GM04503 (cell line): ENCODE measurements around the gene GCA.

Experiments used
- DNase-seq: peaks from one replicate; pipeline ENCODE4 v3.0.0-alpha.2; 2012; ENCODE audit warnings: low read depth

GCA gene

GRCh38 chr2:162328424-162329157 is 15.3 kb upstream of the GCA start:
- DNase-seq, result no peak

- no peak for DNase-seq
These were observed 13.1 kb upstream of the GCA start for GRCh38 chr2:162330881-162331280.

- DNase-seq, result no peak
These were observed 10.0 kb upstream of the GCA start for GRCh38 chr2:162333968-162334367.

- DNase-seq, result no peak
These were observed 6.1 kb upstream of the GCA start for GRCh38 chr2:162337868-162338267.

- DNase-seq, result no peak
These were observed 3.1 kb upstream of the GCA start for GRCh38 chr2:162340822-162341221.

GRCh38 chr2:162342321-162342720 is 1.6 kb upstream of the GCA start:
- DNase-seq, result no peak

GRCh38 chr2:162342841-162343240 is 1.1 kb upstream of the GCA start:
- DNase-seq, result no peak

- no peak for DNase-seq
These were observed 474 bp upstream of the GCA start for GRCh38 chr2:162343492-162343823.

GRCh38 chr2:162344617-162344950 is 652 bp downstream of the GCA start:
- no peak for DNase-seq

- no peak for DNase-seq
These were observed 21.5 kb downstream of the GCA start for GRCh38 chr2:162365392-162365791.

- DNase-seq, result no peak
These were observed 24.6 kb downstream of the GCA start for GRCh38 chr2:162368494-162368893.

GRCh38 chr2:162369551-162369950 is 25.6 kb downstream of the GCA start:
- DNase-seq, result no peak

- DNase-seq, result no peak
These were observed 27.0 kb downstream of the GCA start for GRCh38 chr2:162370931-162371330.

GRCh38 chr2:162372818-162373217 is 28.9 kb downstream of the GCA start:
- no peak for DNase-seq

- no peak for DNase-seq
These were observed 36.0 kb downstream of the GCA start for GRCh38 chr2:162379719-162380580.

- no peak for DNase-seq
These were observed 37.9 kb downstream of the GCA start for GRCh38 chr2:162381851-162382250.

- no peak for DNase-seq
These were observed 38.3 kb downstream of the GCA start for GRCh38 chr2:162382278-162382677.

GRCh38 chr2:162385536-162385935 is 41.6 kb downstream of the GCA start:
- no peak for DNase-seq

- no peak for DNase-seq
These were observed 46.9 kb downstream of the GCA start for GRCh38 chr2:162390801-162391200.

- DNase-seq, result no peak
These were observed 56.4 kb downstream of the GCA start for GRCh38 chr2:162400336-162400735.

GRCh38 chr2:162401871-162402270 is 57.9 kb downstream of the GCA start:
- DNase-seq, result no peak

GRCh38 chr2:162403884-162404283 is 60.0 kb downstream of the GCA start:
- no peak for DNase-seq
